ENCODE results near the gene FSTL5. TPM values are rescaled to one million over a fixed set of nuclear protein-coding genes. Genes with fewer than 3 reads are reported as not detected.

FSTL5 gene
- total RNA-seq, 1 experiment from 2014 or later, result not detected

DNA sequence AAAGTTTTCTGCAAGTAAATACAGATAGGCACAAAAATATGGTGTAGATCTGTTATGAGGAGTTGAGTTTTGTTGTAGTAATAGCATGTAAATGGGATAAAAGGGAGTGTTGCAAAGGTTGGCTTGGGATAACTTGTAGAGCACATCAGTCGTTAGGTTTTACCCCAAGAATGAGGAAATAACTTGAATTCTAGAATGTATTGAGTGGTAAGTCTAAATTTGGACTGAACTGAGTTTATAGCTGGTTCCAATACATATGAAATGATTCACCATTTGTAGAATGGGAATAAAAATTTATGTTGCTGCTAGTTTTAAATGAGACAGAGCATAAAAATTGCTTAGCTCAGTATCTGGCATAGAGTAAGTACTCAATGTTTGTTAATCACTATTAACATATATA lies 719.2 kb downstream of the FSTL5 start:
- no CpG with 5 or more reads among the region's 1 CpG for WGBS (ENCODE audit: extremely low coverage, insufficient read length, low lambda C conversion rate)
- Histone ChIP-seq H4K8ac (replicated peaks; ENCODE audit: insufficient read length, low read depth, low read length) (no peak overlapping the region), H2BK120ac (ENCODE audit: low read depth, low read length, poor library complexity, severe bottlenecking) (no peak overlapping the region), H3K18ac (ENCODE audit: insufficient read length, low read depth, low read length) (no peak overlapping the region), H3K4me2 (ENCODE audit: insufficient read depth, insufficient read length, low read length) (no peak overlapping the region), H2BK20ac (ENCODE audit: low read depth, low read length, poor library complexity, severe bottlenecking) (no peak overlapping the region), H2BK12ac (ENCODE audit: insufficient read length, low read depth, low read length) (no peak overlapping the region), H3K23me2 (ENCODE audit: insufficient read length, low read depth, low read length, poor library complexity, severe bottlenecking) (no peaks in the 10 kb centered on the region), H4K20me1 (ENCODE audit: control insufficient read depth, insufficient read depth, insufficient read length) (no peaks in the 10 kb centered on the region), H3T11ph (ENCODE audit: low read length) (no peak overlapping the region), H3K79me1 (ENCODE audit: insufficient read depth, low read depth, low read length, poor library complexity, severe bottlenecking) (no peaks in the 10 kb centered on the region), H2BK15ac (ENCODE audit: low read depth, low read length) (no peak overlapping the region), H3K9ac (ENCODE audit: extremely low read depth, insufficient read length, low read length) (no peak overlapping the region), H3K56ac (ENCODE audit: insufficient read length, low read depth, low read length) (no peak overlapping the region), H3K27ac (ENCODE audit: insufficient read length, low read depth, low read length) (no peak overlapping the region), H2AK5ac (ENCODE audit: insufficient read length, low read length) (no peak overlapping the region), H3K14ac (ENCODE audit: insufficient read depth, low read length) (no peak overlapping the region), H2BK5ac (ENCODE audit: insufficient read length, low read length) (no peak overlapping the region), H3K27me3 (ENCODE audit: insufficient read depth, low read length) (no peaks in the 10 kb centered on the region), H3K79me2 (ENCODE audit: insufficient read depth, low read length) (no peaks in the 10 kb centered on the region), H3K9me3 (ENCODE audit: control insufficient read depth, low read depth, low read length) (no peaks in the 10 kb centered on the region), H2AFZ (ENCODE audit: low read length) (no peak overlapping the region), H3K4me1 (ENCODE audit: insufficient read depth, low read length) (no peaks in the 10 kb centered on the region; the same call in 1 of the 2 replicates), H4K91ac (ENCODE audit: insufficient read length, low read depth, low read length) (no peak overlapping the region), H4K5ac (ENCODE audit: insufficient read length, low read depth, low read length) (no peak overlapping the region), H3K4ac (ENCODE audit: low read depth, low read length) (no peak overlapping the region), H3K23ac (ENCODE audit: insufficient read length, low read depth, low read length) (no peak overlapping the region)
- no peaks in the 10 kb centered on the region for H3K9me3 Mint-ChIP-seq
- peaks cover 15 to 17% of the 10 kb centered on the region in 2 experiments for H3K4me1 Mint-ChIP-seq
- H3K27ac Mint-ChIP-seq, result no peak overlapping the region
- no peak for DNase-seq
- TF ChIP-seq, protein P1, sequence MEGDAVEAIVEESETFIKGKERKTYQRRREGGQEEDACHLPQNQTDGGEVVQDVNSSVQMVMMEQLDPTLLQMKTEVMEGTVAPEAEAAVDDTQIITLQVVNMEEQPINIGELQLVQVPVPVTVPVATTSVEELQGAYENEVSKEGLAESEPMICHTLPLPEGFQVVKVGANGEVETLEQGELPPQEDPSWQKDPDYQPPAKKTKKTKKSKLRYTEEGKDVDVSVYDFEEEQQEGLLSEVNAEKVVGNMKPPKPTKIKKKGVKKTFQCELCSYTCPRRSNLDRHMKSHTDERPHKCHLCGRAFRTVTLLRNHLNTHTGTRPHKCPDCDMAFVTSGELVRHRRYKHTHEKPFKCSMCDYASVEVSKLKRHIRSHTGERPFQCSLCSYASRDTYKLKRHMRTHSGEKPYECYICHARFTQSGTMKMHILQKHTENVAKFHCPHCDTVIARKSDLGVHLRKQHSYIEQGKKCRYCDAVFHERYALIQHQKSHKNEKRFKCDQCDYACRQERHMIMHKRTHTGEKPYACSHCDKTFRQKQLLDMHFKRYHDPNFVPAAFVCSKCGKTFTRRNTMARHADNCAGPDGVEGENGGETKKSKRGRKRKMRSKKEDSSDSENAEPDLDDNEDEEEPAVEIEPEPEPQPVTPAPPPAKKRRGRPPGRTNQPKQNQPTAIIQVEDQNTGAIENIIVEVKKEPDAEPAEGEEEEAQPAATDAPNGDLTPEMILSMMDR (conservative IDR thresholded peaks at IDR 0.05), result no peak
- H3K4me3 Mint-ChIP-seq, result no peak overlapping the region
- H3K36me3 Mint-ChIP-seq (ENCODE audit: insufficient read depth in 1 of 3, low read depth in 3 of 3), result no peaks in the 10 kb centered on the region
- H3K27me3 Mint-ChIP-seq (ENCODE audit: low read depth), result no peaks in the 10 kb centered on the region

Measured in H9 (cell line).